Stimulated activated CD4-positive, alpha-beta T cell treated with anti-CD3 and anti-CD28 coated beads, TNF-alpha, amount 100 ng/mL, for 24 hours (primary cell): ENCODE results near the gene SGPP1.
"Not testable (repeated sequence)": the region's sequence is repeated elsewhere in the genome, so short reads cannot be mapped to it uniquely, and the experiment has no call there.

Source experiments
- DNase-seq, 3 experiments: peaks; one replicate each; pipeline ENCODE4 v3.0.0-alpha.2; 2020; ENCODE audit warnings: low read depth in 3 of 3

The SGPP1 gene

DNA sequence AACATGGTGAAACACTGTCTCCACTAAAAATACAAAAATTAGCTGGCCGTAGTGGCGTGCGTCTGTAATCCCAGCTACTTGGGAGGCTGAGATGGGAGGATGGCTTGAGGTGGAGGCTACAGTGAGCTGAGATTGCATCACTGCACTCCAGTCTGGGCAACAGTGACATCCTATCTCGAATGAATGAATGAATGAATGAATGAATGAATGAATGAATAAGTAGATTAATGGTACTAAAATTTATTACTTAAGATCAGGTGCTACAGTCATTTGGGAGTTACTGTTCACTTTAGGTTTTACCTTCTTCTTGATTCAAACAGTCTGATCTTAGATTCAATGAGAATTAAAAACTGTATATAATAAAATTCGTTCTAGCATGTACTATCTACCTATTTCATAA, 54.6 kb downstream of the SGPP1 start:
- no peak for DNase-seq

DNA sequence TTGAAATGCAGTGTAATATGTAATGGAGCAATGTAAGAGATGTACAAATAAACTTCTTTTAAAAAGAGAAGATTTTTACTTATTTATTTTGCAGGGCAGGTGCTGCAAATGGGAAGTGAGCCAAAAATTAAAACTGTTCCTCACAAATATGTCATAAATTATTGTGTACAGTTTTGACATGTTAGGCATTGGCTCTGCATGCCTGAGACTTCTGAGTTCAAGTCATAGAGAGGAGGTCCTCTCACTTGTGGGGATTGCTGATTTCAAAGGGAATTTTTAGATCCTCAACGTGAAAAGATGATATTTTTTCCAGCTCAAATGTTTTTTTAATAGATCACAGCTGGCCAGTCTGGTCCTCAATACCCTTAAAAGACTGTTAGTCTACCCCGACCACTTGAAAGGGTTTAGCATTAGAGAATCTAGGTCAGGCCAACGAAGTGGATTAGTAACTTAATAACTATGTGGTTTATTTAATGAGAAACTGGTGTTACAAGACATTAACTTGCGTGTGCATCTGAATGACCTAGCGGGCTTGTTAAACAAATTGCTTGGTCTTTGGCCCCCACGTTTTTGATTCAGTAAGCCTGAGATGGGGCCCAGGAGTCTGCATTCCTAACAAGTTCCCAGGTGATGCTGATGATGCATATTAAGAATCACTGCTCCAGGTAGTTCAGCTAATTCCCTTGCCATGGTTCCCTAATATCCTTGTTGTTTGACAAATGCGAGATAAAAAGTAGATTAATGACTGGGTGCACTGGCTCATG, 55.3 kb downstream of the SGPP1 start:
- DNase-seq, result no peak

DNA sequence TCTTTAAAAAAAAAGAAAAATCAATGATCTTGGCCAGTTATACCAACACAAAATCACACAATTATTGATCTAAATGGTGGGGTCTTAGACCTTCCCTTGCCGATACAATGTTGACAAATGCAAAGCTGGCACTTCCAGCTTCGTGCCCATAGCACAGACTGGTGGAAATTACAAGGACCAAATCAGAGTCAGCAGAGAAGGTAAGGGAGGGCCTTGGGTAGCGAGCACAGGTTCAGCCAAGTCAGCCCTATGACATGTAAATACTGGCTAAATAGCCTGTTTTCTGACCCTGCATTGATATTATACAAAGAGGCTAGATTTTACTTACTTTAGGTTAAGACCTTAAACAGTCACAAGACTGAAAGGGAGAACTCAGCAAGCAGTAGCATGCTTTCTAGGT, 55.9 kb downstream of the SGPP1 start:
- DNase-seq, result no peak

DNA sequence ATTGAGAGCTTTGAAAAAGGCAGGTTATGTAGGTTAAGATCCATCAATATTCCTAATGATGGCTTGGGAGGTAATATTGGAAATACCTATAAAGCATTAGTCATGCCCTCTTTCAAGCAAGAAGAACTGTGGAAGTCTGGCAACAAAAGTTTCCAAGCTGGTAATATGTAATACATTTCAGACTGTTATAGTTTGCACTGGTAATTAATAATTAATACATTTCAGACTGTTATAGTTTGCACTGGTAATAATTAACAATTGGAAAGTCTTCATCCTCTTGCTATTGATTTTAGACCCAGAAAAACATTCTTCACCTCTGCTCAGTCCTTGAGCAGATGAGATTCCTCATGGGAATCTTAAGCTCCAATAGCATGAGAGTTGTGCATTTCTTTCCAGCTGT, 57.2 kb downstream of the SGPP1 start:
- DNase-seq, result no peak

DNA sequence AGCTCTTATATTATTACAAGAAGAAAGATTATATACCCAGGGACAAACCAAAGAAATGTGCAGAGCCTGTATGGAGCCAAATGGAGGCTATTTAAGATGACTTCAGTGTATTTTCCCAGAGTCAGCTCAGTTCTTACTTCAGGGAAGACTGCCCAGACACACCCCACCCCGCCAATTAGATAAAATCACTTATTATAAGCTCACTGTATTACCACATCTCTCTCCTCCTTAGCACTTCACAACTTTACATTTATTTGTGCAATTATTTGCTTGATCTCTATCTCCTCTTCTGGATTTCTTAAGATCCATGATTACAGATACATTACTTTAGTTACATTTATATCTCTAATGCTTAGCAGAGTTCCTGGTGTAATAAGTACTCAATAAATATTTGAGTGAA, 61.5 kb downstream of the SGPP1 start:
- DNase-seq, result no peak

DNA sequence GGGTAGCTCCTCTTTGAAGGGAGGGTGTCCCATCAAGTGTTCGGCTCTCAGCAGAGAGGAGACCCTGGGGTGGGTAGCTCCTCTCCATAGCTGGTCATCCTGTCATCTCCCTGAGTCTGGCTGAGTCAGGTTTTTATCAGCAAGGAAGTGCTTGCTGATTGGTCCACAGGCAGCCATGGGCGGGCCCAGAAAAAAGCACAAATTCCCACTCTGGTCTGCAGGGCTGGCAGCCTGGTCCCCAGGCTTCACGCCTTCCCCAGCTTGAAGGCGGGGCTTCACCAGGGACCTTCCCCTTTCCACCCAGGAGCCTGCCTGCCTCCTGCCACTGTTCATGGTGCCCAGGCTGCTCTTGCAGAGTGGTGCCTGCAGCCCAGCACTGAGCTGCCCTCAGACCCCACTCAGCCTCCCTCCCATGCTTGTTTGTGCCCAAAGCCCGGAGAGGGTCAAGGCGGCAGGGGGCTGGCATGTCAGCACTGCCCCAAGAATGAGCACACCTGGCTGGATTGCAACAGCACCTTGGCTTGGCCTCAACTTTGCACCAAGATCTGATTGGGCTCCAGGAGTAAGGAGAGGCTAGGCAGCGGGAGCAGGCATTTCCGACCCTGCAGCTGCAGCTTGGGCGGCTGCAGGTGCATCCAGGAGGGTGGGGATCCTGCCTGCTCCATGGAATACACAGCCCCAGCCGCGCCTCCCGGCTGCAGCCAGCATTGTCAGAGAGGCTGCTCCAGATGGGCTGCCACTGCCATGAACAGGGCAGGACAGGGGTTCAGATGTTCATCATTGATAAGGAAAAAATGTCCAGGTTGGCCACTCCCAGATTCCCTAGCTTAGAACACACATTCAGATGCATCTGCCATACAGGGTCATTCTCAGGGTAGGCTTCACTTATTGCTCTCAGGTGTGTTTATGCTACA, 64.2 kb downstream of the SGPP1 start:
- DNase-seq, result no peak

DNA sequence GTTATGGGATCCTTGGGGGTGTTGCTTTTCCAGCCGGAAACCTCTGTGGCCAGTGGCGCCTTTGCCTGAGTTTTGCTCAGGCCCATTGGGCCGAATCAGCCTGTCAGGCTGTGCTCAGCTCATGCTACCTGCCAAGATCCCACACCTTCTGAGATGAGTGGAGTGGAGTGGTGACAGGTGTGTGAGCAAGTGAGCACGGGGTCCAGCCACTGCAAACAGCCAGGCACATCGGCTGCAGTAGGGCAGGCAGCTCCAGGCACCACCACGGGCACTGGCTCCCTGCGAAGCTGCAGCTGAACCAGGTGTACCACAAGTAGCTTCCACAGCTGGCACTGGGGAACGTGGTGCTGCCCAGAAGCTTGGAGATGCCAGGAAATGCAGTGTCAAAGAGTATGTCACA, 65.1 kb downstream of the SGPP1 start:
- no peak for DNase-seq

DNA sequence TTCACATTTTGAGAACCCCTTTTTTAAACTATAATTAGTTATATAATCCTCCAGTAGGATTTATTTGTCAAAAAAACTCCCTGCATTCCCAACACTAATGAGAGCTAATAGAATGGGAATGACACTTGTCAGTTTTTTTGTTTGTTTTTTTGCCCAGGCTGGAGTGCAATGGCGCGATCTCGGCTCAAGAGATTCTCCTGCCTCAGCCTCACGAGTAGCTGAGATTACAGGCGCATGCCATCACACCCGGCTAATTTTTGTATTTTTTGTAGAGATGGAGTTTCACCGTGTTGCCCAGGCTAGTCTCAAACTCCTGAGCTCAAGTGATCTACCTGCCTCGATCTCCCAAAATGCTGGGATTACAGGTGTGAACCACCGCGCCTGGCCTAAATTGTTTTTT, 66.0 kb downstream of the SGPP1 start:
- DNase-seq, result not testable (repeated sequence)

DNA sequence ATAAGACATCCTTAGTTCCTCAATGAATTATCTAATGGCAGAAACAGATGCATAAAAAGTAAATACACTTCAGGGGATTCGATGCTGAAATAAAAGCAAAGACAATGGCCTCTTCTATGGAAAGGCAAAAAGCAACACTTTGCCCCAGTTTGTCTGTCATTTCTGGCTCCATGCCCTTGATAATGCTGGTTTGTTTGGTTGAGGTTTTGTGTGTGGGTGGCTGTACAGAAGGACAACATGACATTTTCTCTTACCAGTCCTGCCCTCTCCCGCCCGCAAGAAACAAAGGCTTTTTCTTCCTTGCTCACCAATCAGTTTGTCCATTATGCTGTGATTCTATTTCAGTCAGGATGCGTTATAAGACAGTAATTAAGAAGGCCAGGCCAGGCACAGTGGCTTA, 68.1 kb downstream of the SGPP1 start:
- no peak for DNase-seq

DNA sequence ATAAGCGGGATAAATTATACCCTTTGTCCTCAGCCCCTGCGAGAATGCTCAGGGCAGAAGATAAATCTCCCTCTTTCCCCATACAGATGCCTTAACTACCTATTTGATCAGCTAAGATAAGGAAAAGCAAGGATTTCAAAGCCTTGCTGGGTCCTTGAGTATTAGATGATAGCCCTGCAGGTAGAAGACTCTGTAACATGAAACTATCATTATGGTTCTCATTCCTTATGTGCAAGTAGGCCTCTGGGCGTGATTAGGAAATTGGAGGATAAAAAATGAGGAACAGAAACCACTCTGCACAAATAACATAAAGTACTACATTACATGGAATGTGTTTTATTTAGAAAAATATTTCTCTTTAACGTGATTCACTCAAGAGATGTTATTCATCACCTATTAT, 71.7 kb downstream of the SGPP1 start:
- no peak for DNase-seq

DNA sequence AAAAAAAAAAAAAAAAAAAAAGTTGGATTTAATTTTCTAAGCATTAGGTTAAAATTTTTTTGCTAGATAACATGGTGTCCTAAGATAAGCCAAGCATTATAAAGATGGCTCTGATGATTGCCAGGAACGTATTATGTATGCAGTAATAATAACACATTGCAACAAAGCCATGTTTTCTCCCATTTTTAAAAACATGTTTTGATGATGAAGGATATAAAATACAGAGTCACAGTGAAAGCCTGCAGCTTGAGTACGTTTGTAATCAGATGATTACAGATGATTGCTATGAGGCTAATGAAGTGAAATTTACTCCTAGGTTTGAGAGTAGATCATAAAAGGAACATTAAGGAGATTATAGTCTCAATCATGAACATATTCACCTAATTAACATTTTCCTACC, 72.9 kb downstream of the SGPP1 start:
- no peak for DNase-seq

DNA sequence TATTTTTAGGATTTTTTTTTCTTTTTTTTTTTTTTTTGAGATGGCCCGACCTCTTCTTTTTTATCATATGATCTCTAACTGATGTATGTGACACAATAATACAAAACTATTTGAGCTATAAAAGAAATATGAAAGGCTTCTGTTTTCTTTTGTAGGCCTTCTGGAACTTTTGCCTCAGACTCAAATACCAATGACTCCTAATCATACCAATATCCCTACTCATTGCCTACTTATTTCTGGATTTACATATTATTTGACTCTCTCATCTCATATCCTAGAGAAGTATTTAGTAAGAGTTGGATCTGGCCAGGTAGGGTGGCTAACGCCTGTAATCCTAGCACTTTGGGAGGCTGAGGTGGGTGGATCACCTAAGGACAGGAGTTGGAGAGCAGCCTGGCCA, 73.5 kb downstream of the SGPP1 start:
- no peak for DNase-seq

DNA sequence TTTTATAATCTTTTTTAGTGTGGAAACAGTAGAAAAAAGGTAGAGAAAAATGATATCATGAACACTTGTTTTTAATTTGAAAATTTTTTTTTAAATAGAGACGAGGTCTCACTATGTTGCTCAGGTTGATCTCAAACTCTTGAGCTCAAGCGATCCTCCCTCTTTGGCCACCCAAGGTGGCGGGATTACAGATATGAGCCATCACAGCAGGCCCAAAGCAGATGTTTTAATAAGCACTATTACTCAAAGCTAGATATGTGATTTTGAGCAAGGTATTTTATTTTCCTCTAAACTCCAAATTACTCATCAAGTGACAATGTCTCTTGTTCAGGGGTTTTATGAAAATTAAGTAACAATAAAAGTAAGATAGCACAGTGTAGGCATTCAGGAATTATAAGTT, 75.5 kb downstream of the SGPP1 start:
- DNase-seq, result no peak

DNA sequence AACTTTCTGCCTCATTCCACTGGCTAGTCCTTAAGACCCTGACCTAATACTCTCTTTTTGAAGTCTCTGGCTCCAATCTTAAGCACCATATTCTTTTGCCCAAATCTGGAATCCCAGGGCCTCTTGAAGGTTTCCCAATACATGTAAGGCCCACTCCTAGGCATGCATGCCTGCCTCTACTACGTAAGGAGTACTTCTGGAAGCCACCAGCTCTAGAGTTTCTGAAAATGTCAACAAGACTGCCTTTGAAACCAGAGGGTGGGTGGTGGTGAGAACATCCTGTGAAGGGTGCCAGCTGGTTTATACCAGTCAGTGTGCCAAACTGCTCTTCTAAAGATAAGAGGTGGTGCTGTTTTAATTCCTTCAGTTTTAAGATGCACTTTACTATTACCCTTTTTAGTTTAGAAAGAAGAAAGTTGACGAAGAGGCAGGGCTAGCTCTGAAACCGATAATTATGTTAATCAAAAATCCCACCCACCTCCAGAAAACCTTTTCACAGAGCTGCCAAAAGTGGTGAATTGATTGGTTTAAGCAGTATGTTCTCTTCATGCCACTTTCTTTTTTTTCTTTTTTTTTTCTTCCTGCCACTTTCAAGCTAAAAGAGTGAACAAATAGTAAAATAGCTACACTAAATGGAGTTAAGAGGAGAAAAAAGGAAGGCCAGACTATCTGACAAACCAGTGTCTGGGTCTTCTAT, 77.5 kb downstream of the SGPP1 start:
- peak in 2 of 3 experiments; percentile 13 to 15 for DNase-seq

DNA sequence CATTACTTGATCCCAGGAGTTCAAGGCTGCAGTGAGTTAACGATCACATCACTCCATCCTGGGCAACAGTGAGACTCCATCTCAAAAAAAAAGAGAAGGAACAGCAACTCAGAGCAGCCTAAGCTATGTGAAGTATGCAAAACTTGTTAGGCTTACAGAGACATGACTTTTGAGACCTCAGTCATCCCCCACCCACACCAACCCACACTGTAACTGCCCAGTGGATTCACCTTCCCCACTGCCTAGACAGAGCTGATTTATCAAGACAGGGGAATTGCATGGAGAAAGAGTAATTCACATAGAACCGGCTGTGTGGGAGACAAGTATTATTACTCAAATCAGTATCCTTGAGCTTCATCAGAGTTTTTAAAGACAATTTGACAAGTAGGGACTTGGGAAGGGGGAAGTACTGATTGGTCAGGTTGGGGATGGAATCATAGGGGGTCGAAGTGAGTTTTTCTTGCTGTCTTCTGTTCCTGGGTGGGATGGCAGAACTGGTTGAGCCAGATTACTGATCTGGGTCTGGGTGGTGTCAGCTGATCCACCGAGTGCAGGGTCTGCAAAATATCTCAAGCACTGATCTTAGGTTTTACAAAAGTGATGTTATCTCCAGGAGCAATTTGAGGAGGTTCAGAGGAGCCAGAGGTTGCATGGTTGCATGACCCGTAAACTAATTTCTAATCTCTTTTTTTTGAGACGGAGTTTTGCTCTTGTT, 80.0 kb downstream of the SGPP1 start:
- no peak for DNase-seq

DNA sequence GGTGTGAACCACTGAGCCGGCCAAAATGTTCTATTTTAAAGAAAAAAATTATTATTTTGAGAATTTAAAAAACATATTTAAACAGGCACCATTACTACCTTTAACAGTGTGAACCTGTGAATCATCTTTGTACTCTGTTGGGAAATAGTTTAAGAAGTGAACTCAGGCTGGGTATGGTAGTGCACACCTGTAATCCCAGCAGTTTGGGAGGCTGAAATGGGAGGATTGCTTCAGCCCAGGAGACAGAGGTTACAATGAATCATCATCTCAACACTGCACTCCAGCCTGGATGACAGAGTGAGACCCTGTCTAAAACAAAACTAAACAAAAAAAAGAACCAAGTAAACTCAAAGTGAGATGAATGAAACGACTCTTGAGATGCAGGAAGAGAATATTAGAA, 83.1 kb downstream of the SGPP1 start:
- DNase-seq, result no peak

DNA sequence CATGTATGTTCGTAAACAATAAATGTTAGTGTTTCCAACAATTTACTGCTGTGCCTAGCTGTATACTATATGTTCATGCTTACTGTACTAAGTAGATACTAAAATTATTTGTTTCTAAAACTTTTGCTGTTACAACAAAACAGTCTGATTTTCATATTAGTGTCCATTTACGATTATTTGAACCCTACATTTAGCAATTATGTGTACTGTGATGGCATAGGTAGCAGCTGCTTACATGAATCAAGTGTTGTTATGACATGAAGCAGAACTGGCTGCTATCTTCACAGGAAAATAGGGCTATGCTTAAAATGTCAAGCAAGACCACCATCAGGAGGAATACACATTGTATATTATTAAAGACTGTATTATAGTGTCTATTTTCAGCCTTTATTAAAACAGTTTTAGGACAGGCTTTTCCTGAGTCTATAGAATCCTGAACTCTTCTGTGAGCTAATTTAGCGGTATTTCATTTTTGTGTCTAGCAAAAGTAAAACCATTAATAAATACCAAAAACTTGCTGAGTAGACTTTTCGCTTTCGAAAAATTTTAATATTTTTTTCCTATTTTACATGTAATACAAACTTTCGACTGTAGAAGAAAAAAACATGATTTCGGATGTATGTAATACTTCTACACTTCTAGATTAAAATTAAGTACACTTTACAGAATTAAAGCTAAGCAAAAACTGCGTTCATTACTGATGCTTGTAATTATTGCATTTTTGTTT, 85.0 kb downstream of the SGPP1 start:
- no peak for DNase-seq

DNA sequence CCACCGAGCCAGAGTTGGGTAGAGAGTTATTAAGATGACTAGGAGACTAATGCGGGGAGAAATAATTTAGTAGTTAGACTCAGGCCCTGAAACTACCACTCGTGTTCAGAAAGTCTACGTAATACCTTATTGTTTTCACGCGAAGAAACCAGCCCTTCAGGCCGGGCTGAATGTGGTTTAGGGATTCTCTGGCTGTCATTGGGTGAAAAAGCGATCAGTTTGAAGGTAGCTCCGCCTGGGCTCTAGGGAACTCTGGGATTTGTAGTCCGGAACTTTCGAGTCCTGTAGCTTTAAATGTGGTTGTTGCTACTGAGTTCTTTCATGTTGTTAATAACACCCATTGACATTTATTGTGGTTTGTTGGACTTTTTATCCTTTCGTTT, 85.6 kb downstream of the SGPP1 start:
- peak; percentile 54 to 73 (median 67) for DNase-seq

DNA sequence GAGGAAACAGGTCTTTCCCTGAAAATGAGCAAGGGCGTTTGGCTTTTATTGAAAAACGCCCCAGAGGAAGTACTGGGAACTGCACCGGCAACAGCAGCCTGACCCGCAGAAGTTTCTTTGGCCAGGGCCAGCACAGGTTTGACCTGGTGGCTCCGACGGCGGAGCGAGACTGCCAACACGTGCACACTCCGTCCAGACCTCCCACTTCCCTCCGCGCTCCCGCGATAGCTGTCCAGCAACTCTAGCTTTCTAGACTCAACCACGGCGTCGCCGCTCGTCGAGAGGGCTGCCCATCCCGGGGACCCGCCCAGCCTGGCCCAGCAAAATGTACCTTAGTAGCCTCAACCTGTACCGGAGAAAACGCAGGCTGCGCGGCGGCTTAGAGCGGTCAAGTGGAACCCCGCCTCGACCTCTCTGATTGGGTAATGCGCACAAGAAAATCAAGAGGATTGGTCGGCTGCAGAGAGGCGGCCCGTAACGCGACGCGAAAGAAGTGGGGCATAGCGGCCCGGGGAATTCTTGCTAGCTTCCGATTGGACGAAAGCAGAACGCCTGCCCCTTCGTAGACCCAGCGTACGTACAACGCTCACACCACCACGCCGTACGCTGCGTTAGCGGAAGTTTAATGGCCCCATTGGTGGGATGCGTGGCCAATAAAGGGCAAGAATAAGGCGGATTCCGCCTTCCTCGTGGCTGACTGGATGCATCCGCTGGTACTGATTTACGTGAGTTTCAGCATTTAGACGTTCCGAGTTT, 86.2 kb downstream of the SGPP1 start, which contains the start of gene WDR89:
TSS of gene WDR89 (minus strand) at position 399 of the 756 bp plus-strand sequence. CDS start 41,929 bp downstream, outside the sequence.
- DNase-seq, result peak; percentile 91 to 95 (median 93)

DNA sequence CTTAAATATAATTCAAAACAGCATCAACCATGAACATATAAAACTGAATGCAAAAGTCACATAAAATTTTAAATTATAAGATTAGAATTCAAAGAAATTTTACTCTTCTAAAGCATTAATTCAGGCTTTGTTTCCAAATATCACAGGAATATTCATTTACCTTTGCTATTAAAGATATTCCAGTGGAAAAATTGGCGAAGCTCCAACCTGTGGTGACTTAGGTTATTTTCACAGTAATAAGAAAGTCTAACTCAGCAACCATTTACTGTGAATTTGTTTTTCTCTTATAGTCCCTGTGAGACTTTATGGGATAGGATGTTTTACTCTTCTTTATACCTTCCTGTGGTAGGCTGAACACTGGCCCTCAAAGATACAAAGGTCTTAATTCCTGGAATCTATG, 89.4 kb downstream of the SGPP1 start:
- no peak for DNase-seq
